Endodermal cell (in vitro differentiated cells): ENCODE data around the gene RNF175. TPM values are rescaled to one million over a fixed set of nuclear protein-coding genes. Genes with fewer than 3 reads are reported as not detected.

ENCODE experiments used
- DNase-seq: peaks from one replicate; pipeline ENCODE4 v3.0.0-alpha.2; 2017
- H3K27ac ChIP-seq: 2 replicates; pipeline ENCODE4 v1.5.1; 2013; ENCODE audit warnings: mild to moderate bottlenecking, low read depth, low read length, moderate library complexity
- H3K27me3 ChIP-seq: 2 replicates; pipeline ENCODE4 v1.6.1; 2013; ENCODE audit warnings: mild to moderate bottlenecking, low read length, moderate library complexity; ENCODE audit not compliant: insufficient read depth, control insufficient read depth, poor library complexity, severe bottlenecking
- H3K36me3 ChIP-seq: 2 replicates; pipeline ENCODE4 v1.7.0; 2013; ENCODE audit warnings: mild to moderate bottlenecking, low read length, moderate library complexity; ENCODE audit not compliant: control insufficient read depth, insufficient read depth
- H3K4me1 ChIP-seq: one replicate; pipeline ENCODE4 v1.7.0; 2013; ENCODE audit warnings: low read length; ENCODE audit not compliant: control insufficient read depth, insufficient read depth
- H3K4me3 ChIP-seq: 2 replicates; pipeline ENCODE4 v1.5.1; 2013; ENCODE audit warnings: mild to moderate bottlenecking, low read length, moderate library complexity
- H3K9ac ChIP-seq: 2 replicates; pipeline ENCODE4 v1.6.1; 2013; ENCODE audit warnings: mild to moderate bottlenecking, low read length, moderate library complexity; ENCODE audit not compliant: poor library complexity, severe bottlenecking; ENCODE audit errors: extremely low read depth
- H3K9me3 ChIP-seq: 2 replicates; pipeline ENCODE4 v1.6.1; 2013; ENCODE audit warnings: mild to moderate bottlenecking, low read length, moderate library complexity; ENCODE audit not compliant: control insufficient read depth
- H3K27ac Mint-ChIP-seq: 2 replicates; pipeline ENCODE4 v1.8.0; 2020; ENCODE audit warnings: mixed read lengths
- H3K27me3 Mint-ChIP-seq: 2 replicates; pipeline ENCODE4 v1.8.0; 2021; ENCODE audit warnings: mild to moderate bottlenecking, mixed read lengths; ENCODE audit not compliant: insufficient read depth
- H3K36me3 Mint-ChIP-seq: 2 replicates; pipeline ENCODE4 v1.8.0; 2020; ENCODE audit warnings: low read depth, mixed read lengths
- H3K4me1 Mint-ChIP-seq: 2 replicates; pipeline ENCODE4 v1.8.0; 2020; ENCODE audit warnings: mixed read lengths
- H3K4me3 Mint-ChIP-seq: 2 replicates; pipeline ENCODE4 v1.8.0; 2020; ENCODE audit warnings: mild to moderate bottlenecking, moderate library complexity, mixed read lengths
- H3K9me3 Mint-ChIP-seq: 2 replicates; pipeline ENCODE4 v1.8.0; 2020; ENCODE audit warnings: mild to moderate bottlenecking, mixed read lengths
- CTCF ChIP-seq: fragments of 200-600 bp; sonication (generic); conservative IDR thresholded peaks from 2 replicates; pipeline ENCODE4 v1.5.0; 2021; ENCODE audit warnings: antibody characterized with exemption, mild to moderate bottlenecking
- WGBS, 2 experiments: methylation state at CpG; one replicate each; pipeline versions ENCODE4 v1.1.5 to v1.1.7; 2013; ENCODE audit warnings: missing lambda C conversion rate in 2 of 2, mixed read lengths in 1 of 2; ENCODE audit not compliant: insufficient coverage in 1 of 2, insufficient read length in 1 of 2; 5-methylcytosine and 5-hydroxymethylcytosine counted together
- total RNA-seq, 2 donors: library from RNA; stranded (reverse); fragmentation: NEBNext Ultra II Directional in 1 of 2; extraction: Animal tissue kit (Norgen Biotek cat#: 25700) in 1 of 2; gene quantifications; 2 replicates in 1 of 2; 3 replicates in 1 of 2; pipeline ENCODE4 v1.2.1, GENCODE V29; 2021

RNF175 gene
- total RNA-seq, 2 donors from 2014 or later, result 1.7 to 4.2 TPM

GRCh38 chr4:153728151-153728550, 31.7 kb downstream of the RNF175 start:
- Histone ChIP-seq H3K9ac (no peak overlapping the region), H3K27ac (no peak overlapping the region), H3K4me1 (no peaks in the 10 kb centered on the region), H3K4me3 (no peak overlapping the region), H3K27me3 (no peaks in the 10 kb centered on the region), H3K9me3 (no peaks in the 10 kb centered on the region), H3K36me3 (no peaks in the 10 kb centered on the region)
- H3K27me3 Mint-ChIP-seq, result peaks cover 1% of the 10 kb centered on the region
- no peaks in the 10 kb centered on the region for H3K9me3 Mint-ChIP-seq
- no peak for TF ChIP-seq CTCF
- H3K4me3 Mint-ChIP-seq, result no peak overlapping the region
- H3K27ac Mint-ChIP-seq, result no peak overlapping the region
- 90 to 100% methylated on average over 2 to 5 of the region's 5 CpGs for WGBS, 2 experiments
- no peaks in the 10 kb centered on the region for H3K36me3 Mint-ChIP-seq
- no peaks in the 10 kb centered on the region for H3K4me1 Mint-ChIP-seq
- DNase-seq, result no peak

- H3K27me3 Mint-ChIP-seq, result peaks cover 1% of the 10 kb centered on the region
- Histone ChIP-seq H3K4me1 (no peaks in the 10 kb centered on the region), H3K27me3 (no peaks in the 10 kb centered on the region), H3K4me3 (no peak overlapping the region), H3K9ac (no peak overlapping the region), H3K9me3 (no peaks in the 10 kb centered on the region), H3K27ac (no peak overlapping the region), H3K36me3 (no peaks in the 10 kb centered on the region)
- no peak overlapping the region for H3K4me3 Mint-ChIP-seq
- TF ChIP-seq CTCF, result no peak
- WGBS, 2 experiments, result 93 to 100% methylated on average over 1 of the region's 1 CpG
- H3K9me3 Mint-ChIP-seq, result no peaks in the 10 kb centered on the region
- H3K4me1 Mint-ChIP-seq, result no peaks in the 10 kb centered on the region
- H3K36me3 Mint-ChIP-seq, result no peaks in the 10 kb centered on the region
- H3K27ac Mint-ChIP-seq, result no peak overlapping the region
- DNase-seq, result no peak
Observed at GRCh38 chr4:153725831-153726154, 34.0 kb downstream of the RNF175 start.

GRCh38 chr4:153725136-153725830, 34.5 kb downstream of the RNF175 start:
- no peak overlapping the region for H3K4me3 ChIP-seq
- no peaks in the 10 kb centered on the region for H3K4me1 Mint-ChIP-seq
- no peak for DNase-seq
- no peak overlapping the region for H3K27ac ChIP-seq
- H3K27me3 Mint-ChIP-seq, result peaks cover 1% of the 10 kb centered on the region
- H3K36me3 Mint-ChIP-seq, result no peaks in the 10 kb centered on the region
- H3K4me1 ChIP-seq, result no peaks in the 10 kb centered on the region
- H3K27ac Mint-ChIP-seq, result no peak overlapping the region
- 92 to 93% methylated on average over 4 to 5 of the region's 5 CpGs for WGBS, 2 experiments
- H3K36me3 ChIP-seq, result no peaks in the 10 kb centered on the region
- H3K9me3 ChIP-seq, result no peaks in the 10 kb centered on the region
- H3K9ac ChIP-seq, result no peak overlapping the region
- no peaks in the 10 kb centered on the region for H3K27me3 ChIP-seq
- no peak for TF ChIP-seq CTCF
- H3K4me3 Mint-ChIP-seq, result no peak overlapping the region
- H3K9me3 Mint-ChIP-seq, result no peaks in the 10 kb centered on the region
